Measurements from ENCODE around the gene MOB3C.

MOB3C gene

DNA sequence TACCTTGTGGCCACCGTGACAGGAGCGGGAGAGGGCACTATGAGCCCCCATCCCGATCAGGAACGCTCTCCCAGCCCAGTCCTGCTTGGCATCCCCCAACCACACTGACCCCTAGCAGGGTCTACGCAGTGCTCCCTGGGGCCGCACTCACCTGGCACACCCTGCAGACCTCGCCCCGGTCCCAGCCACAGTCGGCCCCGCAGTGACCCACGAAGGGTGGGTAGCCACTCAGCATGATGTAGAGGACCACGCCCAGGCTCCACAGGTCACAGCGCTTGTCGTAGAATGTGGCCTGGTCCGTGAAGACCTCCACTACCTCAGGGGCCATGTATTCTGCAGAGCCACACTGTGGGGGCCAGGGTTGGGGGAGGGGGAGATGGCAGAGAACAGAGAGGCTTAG, 54.1 kb downstream of the MOB3C start:
- Histone ChIP-seq H3K18ac (ENCODE audit: low read length) (peak overlapping the region; percentile 37), H2AFZ (ENCODE audit: low read length) (no peak overlapping the region), H2BK12ac (ENCODE audit: low read length) (no peak overlapping the region), H3K36me3 (replicated peaks in 1 of 2; ENCODE audit: control insufficient read depth in 2 of 2, insufficient read depth in 2 of 2, low read length in 2 of 2) (peaks cover 3 to 38% of the 10 kb centered on the region in 2 donors), H3K4ac (ENCODE audit: low read length) (no peak overlapping the region), H3K4me2 (ENCODE audit: insufficient read depth, low read length, poor library complexity, severe bottlenecking) (no peak overlapping the region), H2BK15ac (ENCODE audit: low read length) (no peak overlapping the region), H2BK5ac (ENCODE audit: low read length) (no peak overlapping the region), H3K14ac (ENCODE audit: low read length) (no peak overlapping the region), H3K9ac (ENCODE audit: low read depth, low read length, poor library complexity) (peak overlapping the region; percentile 22), H3K79me1 (ENCODE audit: low read depth, low read length) (no peaks in the 10 kb centered on the region), H3K23ac (ENCODE audit: low read depth, low read length, poor library complexity) (no peak overlapping the region), H3K27ac (replicated peaks; ENCODE audit: low read length) (no peak overlapping the region), H3K4me1 (ENCODE audit: control insufficient read depth in 2 of 2, insufficient read depth in 1 of 2, low read depth in 1 of 2, low read length in 2 of 2) (peaks cover 14 to 15% of the 10 kb centered on the region in 2 donors), H3K4me3 (ENCODE audit: low read length in 2 of 2) (no peak overlapping the region), H2AK5ac (ENCODE audit: low read depth, low read length) (no peak overlapping the region), H3K9me3 (replicated peaks in 1 of 2; ENCODE audit: control insufficient read depth in 2 of 2, insufficient read depth in 1 of 2, low read depth in 1 of 2, low read length in 2 of 2) (peaks cover 0 to 3% of the 10 kb centered on the region in 2 donors), H4K8ac (ENCODE audit: low read depth, low read length) (no peak overlapping the region), H3K27me3 (ENCODE audit: control insufficient read depth in 3 of 3, insufficient read depth in 3 of 3, low read depth in 1 of 3, low read length in 3 of 3) (no peaks in the 10 kb centered on the region), H2BK120ac (ENCODE audit: low read depth, low read length) (no peak overlapping the region), H4K91ac (ENCODE audit: low read depth, low read length, poor library complexity) (no peak overlapping the region)
- DNase-seq (ENCODE audit: low spot score): no peak
- no CpG with 5 or more reads among the region's 15 CpGs for WGBS, 2 donors (ENCODE audit: extremely low coverage in 2 of 2, insufficient read length in 2 of 2, insufficient replicate concordance in 1 of 2)

DNA sequence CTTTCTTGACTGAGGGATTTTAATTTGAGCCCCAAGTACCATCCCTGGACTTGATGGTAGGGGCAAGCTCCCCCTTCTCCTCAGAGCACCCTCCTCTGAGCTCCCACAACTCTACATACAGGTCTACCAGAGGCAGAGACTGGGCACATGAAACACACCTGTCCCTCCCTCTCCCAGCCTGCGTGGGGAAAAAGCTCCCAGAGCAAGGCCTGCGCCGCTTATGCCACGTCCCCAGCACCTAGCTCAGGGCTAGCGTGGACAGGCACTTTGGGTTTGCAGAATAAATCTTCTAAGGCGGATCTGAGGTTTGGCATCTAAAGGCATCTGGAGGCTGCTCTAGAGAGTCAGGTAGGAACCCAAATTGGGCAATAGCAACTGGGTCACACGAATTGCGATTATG, 57.6 kb downstream of the MOB3C start:
- peaks cover 3 to 21% of the 10 kb centered on the region in 2 donors for H3K36me3 ChIP-seq (replicated peaks in 1 of 2; ENCODE audit: control insufficient read depth in 2 of 2, insufficient read depth in 2 of 2, low read length in 2 of 2)
- no peak overlapping the region for H3K4me2 ChIP-seq (ENCODE audit: insufficient read depth, low read length, poor library complexity, severe bottlenecking)
- no peak overlapping the region for H2BK5ac ChIP-seq (ENCODE audit: low read length)
- H2AFZ ChIP-seq (ENCODE audit: low read length): no peak overlapping the region
- H3K4me1 ChIP-seq (ENCODE audit: control insufficient read depth in 2 of 2, insufficient read depth in 1 of 2, low read depth in 1 of 2, low read length in 2 of 2): peaks cover 16 to 18% of the 10 kb centered on the region in 2 donors
- WGBS, 2 donors (ENCODE audit: extremely low coverage in 2 of 2, insufficient read length in 2 of 2, insufficient replicate concordance in 1 of 2): no CpG with 5 or more reads among the region's 8 CpGs
- no peak overlapping the region for H3K4ac ChIP-seq (ENCODE audit: low read length)
- H3K27me3 ChIP-seq (ENCODE audit: control insufficient read depth in 3 of 3, insufficient read depth in 3 of 3, low read depth in 1 of 3, low read length in 3 of 3): no peaks in the 10 kb centered on the region
- no peaks in the 10 kb centered on the region for H3K79me1 ChIP-seq (ENCODE audit: low read depth, low read length)
- peak overlapping the region; percentile 46 for H3K18ac ChIP-seq (ENCODE audit: low read length)
- no peaks in the 10 kb centered on the region for H3K9me3 ChIP-seq (replicated peaks in 1 of 2; ENCODE audit: control insufficient read depth in 2 of 2, insufficient read depth in 1 of 2, low read depth in 1 of 2, low read length in 2 of 2)
- no peak overlapping the region for H3K4me3 ChIP-seq (ENCODE audit: low read length in 2 of 2)
- H4K8ac ChIP-seq (ENCODE audit: low read depth, low read length): no peak overlapping the region
- no peak overlapping the region for H2BK15ac ChIP-seq (ENCODE audit: low read length)
- no peak overlapping the region for H3K27ac ChIP-seq (replicated peaks; ENCODE audit: low read length)
- no peak overlapping the region for H2BK12ac ChIP-seq (ENCODE audit: low read length)
- no peak overlapping the region for H3K9ac ChIP-seq (ENCODE audit: low read depth, low read length, poor library complexity)
- H3K14ac ChIP-seq (ENCODE audit: low read length): peak overlapping the region; percentile 49
- no peak overlapping the region for H2BK120ac ChIP-seq (ENCODE audit: low read depth, low read length)
- H3K23ac ChIP-seq (ENCODE audit: low read depth, low read length, poor library complexity): no peak overlapping the region
- no peak overlapping the region for H2AK5ac ChIP-seq (ENCODE audit: low read depth, low read length)
- no peak overlapping the region for H4K91ac ChIP-seq (ENCODE audit: low read depth, low read length, poor library complexity)
- DNase-seq (ENCODE audit: low spot score): no peak

DNA sequence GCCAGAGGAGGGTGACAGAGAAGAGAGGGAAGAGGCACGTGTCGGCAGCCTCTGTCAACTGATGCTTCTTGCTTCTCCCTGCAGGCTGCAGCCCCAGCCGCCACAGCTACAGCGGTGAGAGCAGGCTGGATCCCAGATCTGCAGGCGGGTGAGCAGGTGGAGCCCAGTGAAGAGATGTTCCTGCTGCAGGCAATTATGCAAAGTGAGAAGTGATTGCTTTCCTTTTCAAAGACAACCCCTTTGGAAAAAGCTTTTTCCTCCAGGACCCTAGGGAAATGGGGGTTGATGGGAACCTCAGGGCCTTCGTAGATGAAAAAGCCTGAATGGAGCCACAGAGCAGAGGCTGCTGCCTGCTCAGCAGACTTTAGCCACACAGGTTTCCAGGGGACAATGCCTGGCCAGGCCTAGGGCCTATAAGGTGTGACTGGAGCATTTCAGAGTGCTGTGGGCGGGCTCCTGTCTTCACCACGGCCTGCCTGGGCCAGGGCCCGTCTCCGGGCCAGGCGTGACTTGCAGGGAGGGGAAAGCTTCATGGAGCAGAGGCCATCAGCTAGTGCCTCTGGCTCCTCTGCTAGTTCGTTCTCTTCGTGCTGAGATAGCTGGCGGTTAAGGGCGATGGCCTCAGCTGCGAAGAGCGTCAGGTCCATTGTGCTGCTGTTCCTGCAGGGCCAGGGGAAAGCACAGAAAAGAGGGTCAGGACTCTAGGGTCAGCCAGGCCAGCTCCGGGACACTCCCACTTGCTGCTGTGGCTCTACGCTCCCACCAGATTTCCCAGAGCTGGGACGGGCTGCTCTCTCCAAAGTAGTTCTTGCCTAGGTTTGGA, 58.3 kb downstream of the MOB3C start:
- Histone ChIP-seq H2BK5ac (ENCODE audit: low read length) (no peak overlapping the region), H3K36me3 (replicated peaks in 1 of 2; ENCODE audit: control insufficient read depth in 2 of 2, insufficient read depth in 2 of 2, low read length in 2 of 2) (peaks cover 3 to 21% of the 10 kb centered on the region in 2 donors), H3K18ac (ENCODE audit: low read length) (peak overlapping the region; percentile 62), H2BK12ac (ENCODE audit: low read length) (no peak overlapping the region), H3K27ac (replicated peaks; ENCODE audit: low read length) (peak overlapping the region; percentile 52), H3K4me2 (ENCODE audit: insufficient read depth, low read length, poor library complexity, severe bottlenecking) (no peak overlapping the region), H2AK5ac (ENCODE audit: low read depth, low read length) (no peak overlapping the region), H3K79me1 (ENCODE audit: low read depth, low read length) (no peaks in the 10 kb centered on the region), H3K9ac (ENCODE audit: low read depth, low read length, poor library complexity) (peak overlapping the region; percentile 17), H3K27me3 (ENCODE audit: control insufficient read depth in 3 of 3, insufficient read depth in 3 of 3, low read depth in 1 of 3, low read length in 3 of 3) (no peaks in the 10 kb centered on the region), H4K91ac (ENCODE audit: low read depth, low read length, poor library complexity) (no peak overlapping the region), H2BK15ac (ENCODE audit: low read length) (no peak overlapping the region), H3K4ac (ENCODE audit: low read length) (no peak overlapping the region), H3K23ac (ENCODE audit: low read depth, low read length, poor library complexity) (no peak overlapping the region), H3K14ac (ENCODE audit: low read length) (no peak overlapping the region), H2AFZ (ENCODE audit: low read length) (peak overlapping the region; percentile 36), H2BK120ac (ENCODE audit: low read depth, low read length) (no peak overlapping the region), H3K4me3 (ENCODE audit: low read length in 2 of 2) (no peak overlapping the region), H3K9me3 (replicated peaks in 1 of 2; ENCODE audit: control insufficient read depth in 2 of 2, insufficient read depth in 1 of 2, low read depth in 1 of 2, low read length in 2 of 2) (no peaks in the 10 kb centered on the region), H4K8ac (ENCODE audit: low read depth, low read length) (peak overlapping the region; percentile 78), H3K4me1 (ENCODE audit: control insufficient read depth in 2 of 2, insufficient read depth in 1 of 2, low read depth in 1 of 2, low read length in 2 of 2) (peaks cover 16 to 18% of the 10 kb centered on the region in 2 donors)
- DNase-seq (ENCODE audit: low spot score): peak; percentile 35
- WGBS, 2 donors (ENCODE audit: extremely low coverage in 2 of 2, insufficient read length in 2 of 2, insufficient replicate concordance in 1 of 2): no CpG with 5 or more reads among the region's 20 CpGs
